GM12874 (cell line): ENCODE measurements around the gene RPE65.

Experiments
- CTCF ChIP-seq: IDR thresholded peaks from 2 replicates; pipeline ENCODE4 v1.5.1; 2011; ENCODE audit warnings: low read depth, mild to moderate bottlenecking, control low read depth, low read length, moderate library complexity; ENCODE audit not compliant: insufficient read depth

The RPE65 gene

GRCh38 chr1:68383092-68383491 is 66.7 kb downstream of the RPE65 start:
- no peak for TF ChIP-seq CTCF

- TF ChIP-seq CTCF = no peak
These were observed 70.7 kb downstream of the RPE65 start for GRCh38 chr1:68379085-68379478.
